Panc1 (cell line): ENCODE measurements around the gene COMMD10. TPM values are rescaled to one million over a fixed set of nuclear protein-coding genes. Genes with fewer than 3 reads are reported as not detected.

Experiments
- ATAC-seq: fragments of 200-7000 bp; cut with Tn5 transposase; 2 replicates; pipeline ENCODE4 v1.9.1; 2020; ENCODE audit warnings: mild to moderate bottlenecking, moderate library complexity
- BruUV-seq: library from RNA; stranded (reverse); fragments of 400-500 nt; replicated peaks from 2 replicates; lab custom pipeline; 2021; lab: Mats Ljungman, UMichigan
- CTCF ChIA-PET: fragments of 300-600 bp; sonication (Branson Sonifier 250); formaldehyde crosslinking; loops from one replicate; lab custom pipeline; 2022; ENCODE audit warnings: antibody characterized with exemption; lab: Charles Lee
- POLR2A ChIA-PET: fragments of 300-600 bp; sonication (Branson Sonifier 250); formaldehyde crosslinking; loops from one replicate; lab custom pipeline; 2022; ENCODE audit warnings: antibody characterized with exemption; lab: Charles Lee
- DNase-seq: peaks from one replicate; pipeline ENCODE4 v3.0.0-alpha.2; 2010; ENCODE audit warnings: low read depth, low spot score
- H3K27ac ChIP-seq: 2 replicates; pipeline ENCODE4 v1.5.1; 2011; ENCODE audit warnings: mild to moderate bottlenecking, low read length, inconsistent platforms
- H3K27me3 ChIP-seq: fragments of 200-500 bp; sonication (Bioruptor generic); 2 replicates; pipeline ENCODE4 v1.6.0; 2014; ENCODE audit warnings: low read length, inconsistent platforms; ENCODE audit not compliant: control insufficient read depth, insufficient read depth
- H3K36me3 ChIP-seq: fragments of 200-500 bp; sonication (Bioruptor generic); 2 replicates; pipeline ENCODE4 v1.5.1; 2014; ENCODE audit warnings: inconsistent platforms, mild to moderate bottlenecking, low read length, moderate library complexity; ENCODE audit not compliant: control insufficient read depth, insufficient read depth
- H3K4me1 ChIP-seq: 2 replicates; pipeline ENCODE4 v1.5.1; 2011; ENCODE audit warnings: inconsistent platforms, mild to moderate bottlenecking, low read length, moderate library complexity; ENCODE audit not compliant: control insufficient read depth, insufficient read depth
- H3K4me3 ChIP-seq, 2 experiments: 2 replicates each; pipeline ENCODE4 v1.5.1; 2011 to 2012; ENCODE audit warnings: low read depth in 2 of 2, low read length in 2 of 2, mild to moderate bottlenecking in 2 of 2, inconsistent platforms in 1 of 2, moderate library complexity in 1 of 2
- H3K9me3 ChIP-seq: fragments of 200-500 bp; sonication (Bioruptor generic); 2 replicates; pipeline ENCODE4 v1.5.1; 2014; ENCODE audit warnings: low read depth, mild to moderate bottlenecking, inconsistent platforms, low read length, moderate library complexity; ENCODE audit not compliant: control insufficient read depth, insufficient read depth
- POLR2AphosphoS5 ChIP-seq: IDR thresholded peaks from 2 replicates; pipeline ENCODE4 v1.6.1; 2012; ENCODE audit warnings: mild to moderate bottlenecking, low read depth, low read length, moderate library complexity
- REST ChIP-seq, 2 experiments: IDR thresholded peaks; 2 replicates each; pipeline ENCODE4 v1.6.1; 2011 to 2012; ENCODE audit warnings: low read depth in 2 of 2, control low read depth in 1 of 2, low read length in 1 of 2, mild to moderate bottlenecking in 1 of 2, moderate library complexity in 1 of 2; ENCODE audit not compliant: insufficient read depth in 1 of 2
- SIN3A ChIP-seq: IDR thresholded peaks from 2 replicates; pipeline ENCODE4 v1.6.1; 2012; ENCODE audit warnings: low read depth, mild to moderate bottlenecking, low read length, moderate library complexity, borderline replicate concordance; ENCODE audit not compliant: insufficient read depth
- TCF7L2 ChIP-seq: IDR thresholded peaks from 2 replicates; pipeline ENCODE4 v1.6.1; 2011; ENCODE audit warnings: mild to moderate bottlenecking, low read depth, low read length, inconsistent platforms
- in situ Hi-C: cut with HindIII; loops from 2 replicates; pipeline ENCODE4 v1.10.0; 2016; ENCODE audit warnings: low sequenced_read_pairs, low pct_unique_long_range_greater_than_20kb
- intact Hi-C: fragments of 100-400 bp; cut with micrococcal nuclease; formaldehyde crosslinking; loops from one replicate; pipeline ENCODE4 v1.10.0; 2022; ENCODE audit not compliant: unreplicated experiment
- total RNA-seq: library from RNA; stranded (reverse); gene quantifications from one replicate; pipeline ENCODE4 v1.2.1, GENCODE V29; 2021; ENCODE audit not compliant: unreplicated experiment
- TF ChIP-seq, protein P1 (sequence below): fragments of 450-650 bp; IDR thresholded peaks from 2 replicates; pipeline ENCODE4 v1.5.1; 2017; ENCODE audit warnings: mild to moderate bottlenecking

COMMD10 gene
- total RNA-seq, 1 experiment from 2014 or later, result 37.9 TPM

- ChIA-PET POLR2A (no interaction called here), CTCF (no interaction called here)
- Histone ChIP-seq H3K9me3 (0 out of 2 replicates have a peak, but pooled peaks cover 2% of the 10 kb centered on the region), H3K4me1 (no peaks in the 10 kb centered on the region), H3K4me3 (no peak overlapping the region), H3K27me3 (no peaks in the 10 kb centered on the region), H3K27ac (no peak overlapping the region), H3K36me3 (no peaks in the 10 kb centered on the region)
- DNase-seq (no peak), ATAC-seq (no peak)
- intact Hi-C loops, result no loop called here
- in situ Hi-C loops, result no loop called here
- BruUV-seq, result no TSS peak
- no peak for TF ChIP-seq REST (IDR thresholded peaks at IDR 0.05; ENCODE audit: insufficient read depth in 1 of 2, low read depth in 2 of 2, low read length in 1 of 2)
- no peak for TF ChIP-seq TCF7L2
- TF ChIP-seq SIN3A, result no peak
- TF ChIP-seq POLR2AphosphoS5, result no peak
- TF ChIP-seq, protein P1, sequence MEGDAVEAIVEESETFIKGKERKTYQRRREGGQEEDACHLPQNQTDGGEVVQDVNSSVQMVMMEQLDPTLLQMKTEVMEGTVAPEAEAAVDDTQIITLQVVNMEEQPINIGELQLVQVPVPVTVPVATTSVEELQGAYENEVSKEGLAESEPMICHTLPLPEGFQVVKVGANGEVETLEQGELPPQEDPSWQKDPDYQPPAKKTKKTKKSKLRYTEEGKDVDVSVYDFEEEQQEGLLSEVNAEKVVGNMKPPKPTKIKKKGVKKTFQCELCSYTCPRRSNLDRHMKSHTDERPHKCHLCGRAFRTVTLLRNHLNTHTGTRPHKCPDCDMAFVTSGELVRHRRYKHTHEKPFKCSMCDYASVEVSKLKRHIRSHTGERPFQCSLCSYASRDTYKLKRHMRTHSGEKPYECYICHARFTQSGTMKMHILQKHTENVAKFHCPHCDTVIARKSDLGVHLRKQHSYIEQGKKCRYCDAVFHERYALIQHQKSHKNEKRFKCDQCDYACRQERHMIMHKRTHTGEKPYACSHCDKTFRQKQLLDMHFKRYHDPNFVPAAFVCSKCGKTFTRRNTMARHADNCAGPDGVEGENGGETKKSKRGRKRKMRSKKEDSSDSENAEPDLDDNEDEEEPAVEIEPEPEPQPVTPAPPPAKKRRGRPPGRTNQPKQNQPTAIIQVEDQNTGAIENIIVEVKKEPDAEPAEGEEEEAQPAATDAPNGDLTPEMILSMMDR, result no peak
These were observed 206.4 kb downstream of the COMMD10 start for GRCh38 chr5:116291271-116291670.

DNA sequence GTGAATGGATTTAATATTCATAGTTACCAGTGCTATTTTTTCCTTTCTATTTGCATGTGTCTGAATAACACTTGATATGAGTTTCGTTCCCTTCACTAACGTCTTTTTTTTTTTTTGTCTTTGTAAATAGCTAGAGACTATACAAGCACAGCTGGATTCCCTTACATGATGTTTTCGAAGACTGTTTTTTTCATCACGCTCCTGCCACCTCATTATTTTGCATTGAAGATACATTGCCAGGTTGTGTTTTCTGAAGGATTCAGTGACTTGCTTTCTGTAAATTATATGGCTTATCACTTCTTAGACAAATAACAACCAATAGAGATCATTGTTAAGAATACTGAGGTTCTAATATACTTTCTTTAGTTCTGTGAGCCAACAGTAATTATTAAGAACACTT, 207.5 kb downstream of the COMMD10 start:
- TF ChIP-seq, protein P1, result no peak
- TF ChIP-seq REST (IDR thresholded peaks at IDR 0.05; ENCODE audit: insufficient read depth in 1 of 2, low read depth in 2 of 2, low read length in 1 of 2) (no peak), TCF7L2 (no peak), POLR2AphosphoS5 (no peak), SIN3A (no peak)
- no peaks in the 10 kb centered on the region for H3K4me1 ChIP-seq
- H3K36me3 ChIP-seq, result no peaks in the 10 kb centered on the region
- intact Hi-C loops (no loop called here), in situ Hi-C loops (no loop called here)
- CTCF ChIA-PET, result no interaction called here
- no TSS peak for BruUV-seq
- H3K9me3 ChIP-seq, result peaks cover 2% of the 10 kb centered on the region; the same call in 1 of the 2 replicates
- H3K27ac ChIP-seq, result no peak overlapping the region
- no peak overlapping the region for H3K4me3 ChIP-seq
- DNase-seq (no peak), ATAC-seq (no peak)
- no peaks in the 10 kb centered on the region for H3K27me3 ChIP-seq
- POLR2A ChIA-PET, result no interaction called here
